ENCODE results near the gene GUCA2B. TPM values are rescaled to one million over a fixed set of nuclear protein-coding genes. Genes with fewer than 3 reads are reported as not detected.

Gene GUCA2B
- total RNA-seq, 1 donor from 2014 or later, result not detected

DNA sequence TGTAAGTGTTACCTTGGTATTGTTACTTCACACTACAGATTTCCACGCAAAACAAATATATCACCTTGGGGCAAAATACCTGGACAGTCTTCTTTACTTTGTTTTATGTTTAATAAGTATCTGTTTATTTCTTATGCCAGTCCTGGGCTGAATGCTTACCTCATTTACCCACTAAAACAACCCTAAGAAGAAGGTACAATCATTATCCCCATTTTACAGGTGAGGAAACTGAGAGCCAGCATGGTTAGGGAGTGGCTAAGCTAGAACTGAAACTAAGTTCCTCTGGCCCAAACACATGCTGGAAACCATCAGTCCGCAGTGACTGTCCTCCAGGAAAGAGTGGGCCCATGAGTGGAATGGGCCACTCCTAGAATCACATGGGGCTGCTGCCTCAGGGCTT is 13.0 kb upstream of the GUCA2B start:
- peaks cover 0 to 6% (median 0%) of the 10 kb centered on the region in 3 donors for H3K4me1 ChIP-seq (ENCODE audit: control insufficient read depth in 3 of 3, insufficient read depth in 3 of 3, low read length in 3 of 3)
- no peaks in the 10 kb centered on the region for H3K9me3 ChIP-seq (ENCODE audit: control insufficient read depth in 3 of 3, low read length in 3 of 3)
- no peak overlapping the region for H3K4me3 ChIP-seq (ENCODE audit: low read length in 3 of 3)
- no peak overlapping the region for H3K27ac ChIP-seq (ENCODE audit: low read depth, low read length)
- H3K27me3 ChIP-seq (ENCODE audit: control insufficient read depth in 3 of 3, insufficient read depth in 3 of 3, low read length in 3 of 3), result peaks cover 35 to 44% (median 38%) of the 10 kb centered on the region in 3 donors
- H3K9ac ChIP-seq (ENCODE audit: low read depth in 1 of 3, low read length in 3 of 3), result no peak overlapping the region
- no peaks in the 10 kb centered on the region for H3K36me3 ChIP-seq (ENCODE audit: control insufficient read depth in 3 of 3, insufficient read depth in 3 of 3, low read length in 3 of 3)

GRCh38 chr1:42141978-42142377 is 11.2 kb upstream of the GUCA2B start:
- H3K4me3 ChIP-seq (ENCODE audit: low read length in 3 of 3), result no peak overlapping the region
- no peaks in the 10 kb centered on the region for H3K36me3 ChIP-seq (ENCODE audit: control insufficient read depth in 3 of 3, insufficient read depth in 3 of 3, low read length in 3 of 3)
- no peaks in the 10 kb centered on the region for H3K9me3 ChIP-seq (ENCODE audit: control insufficient read depth in 3 of 3, low read length in 3 of 3)
- peaks cover 48 to 60% (median 55%) of the 10 kb centered on the region in 3 donors for H3K27me3 ChIP-seq (ENCODE audit: control insufficient read depth in 3 of 3, insufficient read depth in 3 of 3, low read length in 3 of 3)
- H3K9ac ChIP-seq (ENCODE audit: low read depth in 1 of 3, low read length in 3 of 3), result no peak overlapping the region
- H3K4me1 ChIP-seq (ENCODE audit: control insufficient read depth in 3 of 3, insufficient read depth in 3 of 3, low read length in 3 of 3), result peaks cover 0 to 9% (median 6%) of the 10 kb centered on the region in 3 donors
- no peak overlapping the region for H3K27ac ChIP-seq (ENCODE audit: low read depth, low read length)

- Histone ChIP-seq H3K4me3 (ENCODE audit: low read length in 3 of 3) (no peak overlapping the region), H3K27ac (ENCODE audit: low read depth, low read length) (no peak overlapping the region), H3K9me3 (ENCODE audit: control insufficient read depth in 3 of 3, low read length in 3 of 3) (no peaks in the 10 kb centered on the region), H3K36me3 (ENCODE audit: control insufficient read depth in 3 of 3, insufficient read depth in 3 of 3, low read length in 3 of 3) (no peaks in the 10 kb centered on the region), H3K9ac (ENCODE audit: low read depth in 1 of 3, low read length in 3 of 3) (no peak overlapping the region), H3K27me3 (ENCODE audit: control insufficient read depth in 3 of 3, insufficient read depth in 3 of 3, low read length in 3 of 3) (peaks cover 45 to 63% (median 57%) of the 10 kb centered on the region in 3 donors), H3K4me1 (ENCODE audit: control insufficient read depth in 3 of 3, insufficient read depth in 3 of 3, low read length in 3 of 3) (peaks cover 0 to 9% (median 6%) of the 10 kb centered on the region in 3 donors)
Observed at GRCh38 chr1:42142894-42143675, 10.1 kb upstream of the GUCA2B start.

DNA sequence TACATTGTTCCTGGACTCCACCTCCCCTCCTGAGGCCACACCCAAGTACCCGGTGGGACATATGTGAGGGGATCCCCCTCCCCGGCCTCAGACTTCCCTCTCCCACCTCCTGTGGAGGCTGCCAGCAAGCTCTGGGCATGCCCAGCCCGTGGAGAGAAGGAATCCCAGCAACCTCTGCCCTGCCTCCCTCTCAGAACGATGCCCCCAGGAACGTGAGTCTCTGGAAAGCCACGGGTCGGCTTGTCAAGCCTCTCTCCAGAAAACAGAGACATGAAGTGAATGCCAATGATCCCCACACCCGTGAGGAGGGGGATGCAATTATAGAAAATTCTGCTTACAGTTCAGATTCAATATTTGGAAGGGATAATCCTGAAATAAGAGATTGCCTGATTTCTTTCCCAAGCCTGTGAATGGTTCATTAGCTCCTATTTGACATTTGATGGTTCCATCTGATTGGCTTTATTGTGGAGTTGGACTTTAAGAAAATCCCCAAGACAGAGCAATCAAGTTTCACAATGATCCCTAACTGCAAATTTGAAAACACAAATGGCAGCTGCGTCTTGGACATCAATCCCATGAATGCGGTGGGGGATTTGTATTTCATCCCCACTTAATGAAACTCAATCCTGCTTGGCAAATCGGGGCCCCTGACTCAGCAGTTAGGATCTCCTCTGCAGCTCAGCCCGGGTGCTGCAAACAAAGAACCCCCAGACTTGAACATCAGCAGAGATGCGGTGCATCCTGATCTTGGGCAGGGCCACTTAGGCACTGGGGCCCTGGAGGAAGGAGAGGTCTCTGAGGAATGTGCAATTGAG is 9.1 kb upstream of the GUCA2B start:
- Histone ChIP-seq H3K36me3 (ENCODE audit: control insufficient read depth in 3 of 3, insufficient read depth in 3 of 3, low read length in 3 of 3) (no peaks in the 10 kb centered on the region), H3K4me3 (ENCODE audit: low read length in 3 of 3) (no peak overlapping the region), H3K27me3 (ENCODE audit: control insufficient read depth in 3 of 3, insufficient read depth in 3 of 3, low read length in 3 of 3) (peaks cover 49 to 65% (median 57%) of the 10 kb centered on the region in 3 donors), H3K9me3 (ENCODE audit: control insufficient read depth in 3 of 3, low read length in 3 of 3) (no peaks in the 10 kb centered on the region), H3K9ac (ENCODE audit: low read depth in 1 of 3, low read length in 3 of 3) (no peak overlapping the region), H3K27ac (ENCODE audit: low read depth, low read length) (no peak overlapping the region), H3K4me1 (ENCODE audit: control insufficient read depth in 3 of 3, insufficient read depth in 3 of 3, low read length in 3 of 3) (peaks cover 0 to 9% (median 6%) of the 10 kb centered on the region in 3 donors)

DNA sequence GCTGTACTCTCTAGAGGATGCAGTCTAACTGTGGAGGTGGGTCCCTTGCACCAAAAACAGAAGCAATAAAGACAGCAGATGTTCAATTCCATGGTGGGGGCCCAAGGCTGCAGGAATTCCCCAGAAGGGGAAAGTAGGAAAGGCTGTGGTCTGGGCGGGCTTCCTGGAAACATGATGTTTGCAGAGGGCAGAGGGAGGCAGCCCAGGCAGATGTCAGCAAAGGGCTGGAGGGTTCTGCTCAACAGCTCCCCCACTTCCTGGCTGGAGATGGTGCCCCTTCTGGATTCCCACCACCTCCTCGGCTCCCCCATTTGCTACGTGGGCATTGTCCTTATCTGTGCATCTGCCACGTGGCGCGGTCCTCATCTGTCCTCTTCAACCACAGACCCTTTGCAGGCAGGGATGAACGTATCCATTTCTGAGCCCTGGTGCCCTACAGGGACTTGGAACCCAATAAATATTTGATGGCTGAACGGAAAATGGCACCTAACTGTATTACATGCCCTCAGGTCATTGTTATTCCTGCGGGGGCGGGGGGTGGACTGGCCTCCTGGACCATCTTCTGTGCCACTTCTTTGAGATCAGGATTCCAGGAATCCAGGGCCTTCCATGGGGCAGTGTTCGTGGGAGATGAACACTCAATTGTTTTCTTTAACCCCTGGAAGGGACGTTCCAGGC is 8.4 kb upstream of the GUCA2B start:
- peaks cover 49 to 65% (median 57%) of the 10 kb centered on the region in 3 donors for H3K27me3 ChIP-seq (ENCODE audit: control insufficient read depth in 3 of 3, insufficient read depth in 3 of 3, low read length in 3 of 3)
- H3K27ac ChIP-seq (ENCODE audit: low read depth, low read length), result no peak overlapping the region

DNA sequence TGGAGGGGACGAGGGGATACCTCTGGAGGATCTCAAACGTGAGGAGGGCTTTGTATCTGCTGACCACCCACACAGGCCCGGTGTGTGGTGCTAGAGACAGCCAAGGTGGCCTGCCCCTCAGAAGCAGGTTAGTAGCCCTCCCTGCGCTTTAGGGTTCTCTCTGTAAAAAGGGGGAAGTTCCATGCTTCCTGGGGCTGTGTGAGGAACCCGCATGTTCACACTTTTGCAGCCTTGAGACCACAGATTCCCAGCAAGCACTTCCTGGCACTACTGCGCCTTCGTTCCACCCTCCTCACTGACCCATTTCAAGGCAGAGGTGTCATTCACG is 7.9 kb upstream of the GUCA2B start:
- no peak overlapping the region for H3K27ac ChIP-seq (ENCODE audit: low read depth, low read length)
- H3K36me3 ChIP-seq (ENCODE audit: control insufficient read depth in 3 of 3, insufficient read depth in 3 of 3, low read length in 3 of 3), result no peaks in the 10 kb centered on the region
- H3K9me3 ChIP-seq (ENCODE audit: control insufficient read depth in 3 of 3, low read length in 3 of 3), result no peaks in the 10 kb centered on the region
- H3K9ac ChIP-seq (ENCODE audit: low read depth in 1 of 3, low read length in 3 of 3), result no peak overlapping the region
- peaks cover 0 to 9% (median 6%) of the 10 kb centered on the region in 3 donors for H3K4me1 ChIP-seq (ENCODE audit: control insufficient read depth in 3 of 3, insufficient read depth in 3 of 3, low read length in 3 of 3)
- peaks cover 48 to 62% (median 54%) of the 10 kb centered on the region in 3 donors for H3K27me3 ChIP-seq (ENCODE audit: control insufficient read depth in 3 of 3, insufficient read depth in 3 of 3, low read length in 3 of 3)
- H3K4me3 ChIP-seq (ENCODE audit: low read length in 3 of 3), result no peak overlapping the region

More for the DNA sequence above, 8.4 kb upstream of the GUCA2B start:
- Histone ChIP-seq H3K4me3 (ENCODE audit: low read length in 3 of 3) (no peak overlapping the region), H3K4me1 (ENCODE audit: control insufficient read depth in 3 of 3, insufficient read depth in 3 of 3, low read length in 3 of 3) (peaks cover 0 to 9% (median 6%) of the 10 kb centered on the region in 3 donors), H3K36me3 (ENCODE audit: control insufficient read depth in 3 of 3, insufficient read depth in 3 of 3, low read length in 3 of 3) (no peaks in the 10 kb centered on the region), H3K9ac (ENCODE audit: low read depth in 1 of 3, low read length in 3 of 3) (no peak overlapping the region), H3K9me3 (ENCODE audit: control insufficient read depth in 3 of 3, low read length in 3 of 3) (no peaks in the 10 kb centered on the region)

DNA sequence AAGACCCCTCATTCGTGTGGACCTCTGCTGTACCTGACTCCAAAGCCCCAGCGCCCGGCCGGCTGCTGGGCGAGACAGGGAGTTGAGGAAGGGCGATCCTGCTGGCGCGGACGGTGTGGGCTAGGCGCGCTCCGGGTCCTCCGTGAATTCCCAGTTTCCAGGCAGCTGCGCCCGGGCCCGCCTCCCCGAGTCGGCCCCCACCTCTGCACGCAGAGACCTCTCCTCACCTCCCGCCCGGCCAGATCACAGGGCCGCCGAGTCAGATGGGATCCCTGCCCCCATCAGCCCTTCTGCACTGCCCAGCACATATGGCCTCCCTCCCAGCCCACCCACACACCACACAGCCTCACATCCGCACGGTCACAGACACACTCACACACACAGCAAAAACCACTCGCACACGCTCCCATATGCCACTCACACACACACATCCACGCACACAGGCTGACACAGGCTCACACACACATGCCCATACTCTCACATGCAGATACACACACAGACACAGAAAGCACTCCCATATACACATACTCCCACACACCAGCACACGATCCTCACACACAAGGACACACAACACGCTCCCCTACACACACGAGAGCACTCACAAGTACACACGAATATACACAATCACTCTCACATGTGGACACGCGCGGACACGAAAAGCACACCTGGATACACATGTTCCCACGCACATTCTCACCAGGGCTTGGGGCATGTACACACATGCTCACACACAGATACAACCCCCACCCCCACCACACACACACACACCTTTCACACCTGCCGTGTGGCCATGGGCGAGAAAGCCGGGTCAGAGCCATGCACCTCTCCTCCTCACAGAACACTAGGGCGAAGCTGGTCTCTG is 7.2 kb upstream of the GUCA2B start:
- Histone ChIP-seq H3K9me3 (ENCODE audit: control insufficient read depth in 3 of 3, low read length in 3 of 3) (no peaks in the 10 kb centered on the region), H3K27me3 (ENCODE audit: control insufficient read depth in 3 of 3, insufficient read depth in 3 of 3, low read length in 3 of 3) (peaks cover 48 to 61% (median 51%) of the 10 kb centered on the region in 3 donors), H3K36me3 (ENCODE audit: control insufficient read depth in 3 of 3, insufficient read depth in 3 of 3, low read length in 3 of 3) (no peaks in the 10 kb centered on the region), H3K4me3 (ENCODE audit: low read length in 3 of 3) (no peak overlapping the region), H3K9ac (ENCODE audit: low read depth in 1 of 3, low read length in 3 of 3) (no peak overlapping the region), H3K4me1 (ENCODE audit: control insufficient read depth in 3 of 3, insufficient read depth in 3 of 3, low read length in 3 of 3) (peaks cover 0 to 9% (median 6%) of the 10 kb centered on the region in 3 donors), H3K27ac (ENCODE audit: low read depth, low read length) (no peak overlapping the region)

- Histone ChIP-seq H3K27ac (ENCODE audit: low read depth, low read length) (no peak overlapping the region), H3K27me3 (ENCODE audit: control insufficient read depth in 3 of 3, insufficient read depth in 3 of 3, low read length in 3 of 3) (peaks cover 48 to 58% (median 48%) of the 10 kb centered on the region in 3 donors), H3K36me3 (ENCODE audit: control insufficient read depth in 3 of 3, insufficient read depth in 3 of 3, low read length in 3 of 3) (no peaks in the 10 kb centered on the region), H3K9me3 (ENCODE audit: control insufficient read depth in 3 of 3, low read length in 3 of 3) (no peaks in the 10 kb centered on the region), H3K4me1 (ENCODE audit: control insufficient read depth in 3 of 3, insufficient read depth in 3 of 3, low read length in 3 of 3) (peaks cover 0 to 9% (median 6%) of the 10 kb centered on the region in 3 donors), H3K4me3 (ENCODE audit: low read length in 3 of 3) (no peak overlapping the region), H3K9ac (ENCODE audit: low read depth in 1 of 3, low read length in 3 of 3) (no peak overlapping the region)
Observed at GRCh38 chr1:42146626-42147320, 6.4 kb upstream of the GUCA2B start.

GRCh38 chr1:42148166-42148565 is 5.0 kb upstream of the GUCA2B start:
- H3K36me3 ChIP-seq (ENCODE audit: control insufficient read depth in 3 of 3, insufficient read depth in 3 of 3, low read length in 3 of 3), result no peaks in the 10 kb centered on the region
- no peak overlapping the region for H3K4me3 ChIP-seq (ENCODE audit: low read length in 3 of 3)
- no peaks in the 10 kb centered on the region for H3K9me3 ChIP-seq (ENCODE audit: control insufficient read depth in 3 of 3, low read length in 3 of 3)
- H3K4me1 ChIP-seq (ENCODE audit: control insufficient read depth in 3 of 3, insufficient read depth in 3 of 3, low read length in 3 of 3), result peaks cover 0 to 14% (median 6%) of the 10 kb centered on the region in 3 donors
- H3K9ac ChIP-seq (ENCODE audit: low read depth in 1 of 3, low read length in 3 of 3), result no peak overlapping the region
- H3K27ac ChIP-seq (ENCODE audit: low read depth, low read length), result no peak overlapping the region
- peaks cover 34 to 44% (median 39%) of the 10 kb centered on the region in 3 donors for H3K27me3 ChIP-seq (ENCODE audit: control insufficient read depth in 3 of 3, insufficient read depth in 3 of 3, low read length in 3 of 3)
